ENCODE results near the gene TWNK.

- no peak for TF ChIP-seq CTCF (IDR thresholded peaks at IDR 0.05 in 2 of 3, conservative IDR thresholded peaks at IDR 0.05 in 1 of 3; ENCODE audit: control insufficient read depth in 2 of 3, extremely low read depth in 1 of 3, insufficient read depth in 1 of 3, low read depth in 3 of 3, low read length in 3 of 3)
- no peak for TF ChIP-seq CEBPB (IDR thresholded peaks at IDR 0.05; ENCODE audit: borderline replicate concordance in 1 of 2, low read depth in 2 of 2, low read length in 2 of 2)
- TF ChIP-seq USF2 (IDR thresholded peaks at IDR 0.05; ENCODE audit: borderline replicate concordance, low read depth, low read length): no peak
- no peak for TF ChIP-seq GATAD2B (conservative IDR thresholded peaks at IDR 0.05; ENCODE audit: low read depth)
- no peak for TF ChIP-seq YBX1 (IDR thresholded peaks at IDR 0.05)
- no peak for TF ChIP-seq HDGF (IDR thresholded peaks at IDR 0.05)
- no peak for TF ChIP-seq JUND (IDR thresholded peaks at IDR 0.05; ENCODE audit: low read depth, low read length)
Observed at GRCh38 chr10:100983868-100984671, 3.3 kb upstream of the TWNK start.
